Measurements from ENCODE around the gene MIR17HG. TPM values are rescaled to one million over a fixed set of nuclear protein-coding genes. Genes with fewer than 3 reads are reported as not detected.

The MIR17HG gene
- total RNA-seq, 4 donors from 2014 or later: 5.1 to 29.5 (median 11.8) TPM

GRCh38 chr13:91368101-91368500 lies 20.6 kb downstream of the MIR17HG start:
- TF ChIP-seq CTCF (IDR thresholded peaks at IDR 0.05): no peak
- no peak for DNase-seq (ENCODE audit: low spot score)
- ATAC-seq (ENCODE audit: low FRiP score): no peak

- no peak for TF ChIP-seq CTCF (IDR thresholded peaks at IDR 0.05)
- ATAC-seq (ENCODE audit: low FRiP score): no peak
- DNase-seq (ENCODE audit: low spot score): no peak
Measured at GRCh38 chr13:91368676-91369440, 21.4 kb downstream of the MIR17HG start.

GRCh38 chr13:91369441-91369831 lies 21.9 kb downstream of the MIR17HG start:
- no peak for TF ChIP-seq CTCF (IDR thresholded peaks at IDR 0.05)
- no peak for DNase-seq (ENCODE audit: low spot score)
- ATAC-seq (ENCODE audit: low FRiP score): no peak

GRCh38 chr13:91370501-91370900 lies 23.0 kb downstream of the MIR17HG start:
- ATAC-seq (ENCODE audit: low FRiP score) (no peak), DNase-seq (ENCODE audit: low spot score) (no peak)
- TF ChIP-seq CTCF (IDR thresholded peaks at IDR 0.05): no peak

- DNase-seq (ENCODE audit: low spot score) (no peak), ATAC-seq (ENCODE audit: low FRiP score) (no peak)
- no peak for TF ChIP-seq CTCF (IDR thresholded peaks at IDR 0.05)
Measured at GRCh38 chr13:91372911-91373310, 25.4 kb downstream of the MIR17HG start.

GRCh38 chr13:91375116-91375729 lies 27.7 kb downstream of the MIR17HG start:
- no peak for TF ChIP-seq CTCF (IDR thresholded peaks at IDR 0.05)
- no peak for DNase-seq (ENCODE audit: low spot score)
- no peak for ATAC-seq (ENCODE audit: low FRiP score)

GRCh38 chr13:91381371-91381770 lies 33.9 kb downstream of the MIR17HG start:
- ATAC-seq (ENCODE audit: low FRiP score) (no peak), DNase-seq (ENCODE audit: low spot score) (no peak)

More at GRCh38 chr13:91381371-91381770, 33.9 kb downstream of the MIR17HG start:
- TF ChIP-seq CTCF (IDR thresholded peaks at IDR 0.05): no peak
